Germinal center (tissue), 1 donor: ENCODE data around the gene DPP4.
"Not testable (repeated sequence)": the region's sequence is repeated elsewhere in the genome, so short reads cannot be mapped to it uniquely, and the experiment has no call there.

Experiments used
- DNase-seq: peaks from one replicate; pipeline ENCODE4 v3.0.0; 2012; ENCODE audit warnings: mixed read lengths, low spot score

The DPP4 gene

DNA sequence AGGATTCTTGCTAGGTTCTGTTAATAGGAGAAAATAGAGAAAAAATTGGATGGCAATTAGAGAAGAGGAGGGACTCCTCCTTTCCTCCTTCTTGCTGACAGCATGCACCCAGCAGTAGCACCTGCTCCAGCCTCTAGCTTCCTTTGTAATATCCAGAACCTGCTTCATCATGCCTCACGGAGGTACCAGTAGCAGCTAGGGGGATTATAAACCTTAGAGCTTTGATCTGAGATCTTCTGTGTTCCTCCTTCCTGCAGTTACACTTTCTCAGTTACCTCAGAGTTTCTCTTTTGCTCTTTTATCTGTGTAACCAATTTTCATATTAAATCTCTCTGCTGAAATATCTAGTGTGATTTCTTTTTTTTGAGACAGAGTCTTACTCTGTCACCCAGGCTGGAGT, 16.6 kb downstream of the DPP4 start:
- no peak for DNase-seq

DNA sequence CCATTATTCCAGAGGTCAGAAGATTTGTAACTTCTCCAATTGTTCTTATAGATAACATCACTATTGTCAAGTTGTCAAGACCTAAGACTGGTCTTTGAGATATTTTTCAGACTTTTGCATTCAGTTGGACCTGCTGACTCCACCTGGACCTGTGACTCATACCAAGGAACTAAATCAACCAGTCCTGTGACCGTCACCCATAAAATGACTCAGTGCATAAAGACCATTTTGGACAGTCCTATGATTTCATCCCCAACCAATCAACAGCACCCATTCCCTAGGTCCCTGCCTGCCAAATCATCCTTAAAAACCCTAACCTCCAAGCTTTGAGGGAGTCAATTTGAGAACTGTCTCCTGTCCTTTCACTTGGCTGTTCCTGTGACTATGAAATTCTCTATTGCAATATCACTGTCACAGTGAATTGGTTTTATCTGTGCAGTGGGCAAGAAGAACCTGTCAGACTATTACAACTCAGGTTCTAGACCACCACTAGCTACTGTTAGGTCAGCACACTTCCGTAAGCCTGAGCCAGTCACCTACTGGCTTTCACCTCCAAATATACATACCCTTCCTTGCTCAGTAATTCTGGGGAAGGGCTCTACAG, 17.1 kb downstream of the DPP4 start:
- DNase-seq, result no peak

GRCh38 chr2:162053808-162054155, 20.2 kb downstream of the DPP4 start:
- no peak for DNase-seq

DNA sequence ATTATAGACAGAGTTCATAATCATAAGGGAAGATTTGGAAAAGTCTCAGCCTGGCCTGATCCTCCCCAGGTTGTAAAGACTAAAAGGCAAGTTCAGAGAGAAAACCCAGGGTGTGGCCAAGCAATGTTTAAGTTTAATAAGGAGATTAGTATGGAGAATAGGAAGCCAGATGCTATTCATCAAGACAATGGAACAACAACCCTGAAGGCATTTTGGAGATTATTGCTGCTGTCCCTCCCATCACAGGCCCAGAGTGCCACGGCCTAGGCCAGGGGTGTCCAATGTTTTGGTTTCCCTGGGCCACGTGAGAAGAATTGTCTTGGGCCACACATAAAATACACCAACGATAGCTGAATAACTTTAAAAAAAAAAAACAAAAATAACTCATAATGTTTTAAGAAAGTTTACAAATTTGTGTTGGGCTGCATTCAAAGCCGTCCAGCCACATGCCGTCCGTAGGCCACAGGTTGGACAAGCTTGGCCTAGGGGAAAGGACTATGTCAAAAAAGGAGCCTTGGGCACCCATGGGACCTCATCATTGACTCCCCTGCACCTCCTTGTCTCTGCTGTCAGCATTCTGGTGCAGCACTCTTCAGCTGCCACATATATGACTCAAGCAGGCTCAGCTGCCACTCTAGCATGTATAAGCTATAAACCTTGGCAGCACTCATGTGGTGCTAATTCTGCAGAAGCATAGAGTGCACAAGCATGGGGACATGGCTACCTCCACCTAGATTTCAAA, 20.8 kb downstream of the DPP4 start:
- DNase-seq, result no peak

DNA sequence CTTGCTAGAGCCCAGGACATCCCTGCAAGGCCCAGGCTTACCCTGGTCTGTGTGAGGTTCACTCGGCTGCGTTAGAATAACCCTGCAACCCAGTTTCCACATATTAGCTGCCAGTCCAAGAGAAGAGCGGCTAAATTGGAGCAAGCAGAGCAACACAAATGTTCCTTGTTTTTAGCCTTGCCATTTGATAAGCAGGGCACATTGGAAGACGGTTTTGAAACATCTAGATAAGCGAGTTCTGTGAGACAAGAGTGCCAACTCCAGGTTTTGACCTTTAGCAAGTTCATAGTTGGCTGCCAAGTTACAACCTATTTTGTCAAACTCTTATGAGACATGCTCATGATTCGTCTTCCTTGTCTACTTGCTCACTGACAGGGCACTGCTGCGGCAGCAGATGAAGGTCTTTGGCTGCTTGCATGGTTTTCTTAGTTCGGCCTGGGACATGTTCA, 23.5 kb downstream of the DPP4 start:
- DNase-seq, result no peak

DNA sequence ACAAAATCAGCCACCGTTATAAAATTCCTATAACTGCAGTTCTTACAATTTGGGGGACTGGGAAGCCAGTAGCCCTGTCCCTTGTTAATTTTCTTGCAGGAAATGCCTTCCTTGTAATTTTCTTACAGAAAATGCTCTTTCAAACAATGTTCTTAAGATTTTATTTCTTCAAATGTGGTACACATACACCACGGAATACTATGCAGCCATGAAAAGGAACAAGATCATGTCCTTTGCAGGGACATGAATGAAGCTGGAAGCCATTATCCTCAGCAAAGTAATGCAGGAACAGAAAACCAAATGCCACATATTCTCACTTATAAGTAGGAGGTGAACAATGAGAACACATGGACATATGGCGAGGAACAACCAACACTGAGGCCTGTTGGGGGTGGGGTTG, 24.9 kb downstream of the DPP4 start:
- DNase-seq, result not testable (repeated sequence)

- DNase-seq, result no peak
These were observed 29.4 kb downstream of the DPP4 start for GRCh38 chr2:162044586-162044985.

GRCh38 chr2:162043132-162043531, 30.9 kb downstream of the DPP4 start:
- DNase-seq, result no peak

DNA sequence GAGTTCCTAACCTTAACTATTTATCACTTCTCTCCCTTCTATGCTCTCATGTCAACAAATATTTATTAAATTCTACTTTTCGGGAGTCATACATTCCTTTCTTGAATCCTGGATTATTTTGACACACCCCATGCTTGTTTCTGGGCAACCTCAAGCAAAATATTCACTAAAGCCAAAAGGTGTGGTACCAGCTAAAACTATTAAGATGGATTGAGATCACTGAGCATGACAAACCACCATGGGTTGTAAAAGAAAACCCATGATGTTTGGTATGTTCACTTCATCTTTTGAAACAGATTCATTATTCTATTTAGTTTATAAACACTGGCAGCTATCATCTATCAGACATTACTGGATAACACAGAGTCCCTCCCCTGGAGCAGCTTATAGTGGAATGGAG, 32.5 kb downstream of the DPP4 start:
- no peak for DNase-seq

DNA sequence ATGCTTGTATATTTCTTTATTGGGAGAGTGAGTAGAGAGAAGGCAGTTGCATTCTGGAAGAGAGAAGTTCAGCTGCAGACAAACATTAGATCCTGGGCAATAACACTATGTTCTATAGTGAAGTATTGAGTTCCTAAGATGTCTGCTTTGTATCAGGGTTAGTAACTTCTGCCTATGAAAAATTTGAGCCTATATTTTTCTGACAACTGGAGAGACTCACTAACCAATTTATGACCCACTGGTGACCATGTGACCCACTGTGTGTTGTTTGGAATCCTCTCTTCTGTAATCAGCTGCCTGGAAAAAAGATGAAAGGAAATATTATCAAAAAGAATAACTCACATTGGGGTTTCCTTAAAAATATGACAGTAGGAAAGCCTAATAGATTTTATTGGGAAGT, 35.3 kb downstream of the DPP4 start:
- no peak for DNase-seq

DNA sequence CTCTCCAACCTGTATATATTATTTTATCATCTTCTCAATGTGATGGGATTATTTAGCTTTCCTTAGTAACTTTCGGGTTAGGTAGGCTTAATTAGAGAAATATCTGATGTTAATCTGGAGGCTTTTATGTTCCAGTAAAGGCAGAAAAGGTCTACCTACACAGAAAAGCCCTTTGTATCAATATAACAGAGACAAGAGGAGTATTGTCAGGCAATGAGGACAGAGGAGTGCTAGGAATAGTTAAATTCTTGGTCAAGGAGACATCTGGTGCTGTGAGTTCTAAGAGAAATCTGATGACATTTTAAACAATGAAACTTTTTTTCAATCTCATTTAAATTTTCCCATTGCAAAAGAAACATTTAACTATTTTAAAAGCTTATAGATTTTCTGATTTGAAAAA, 36.1 kb downstream of the DPP4 start:
- DNase-seq, result no peak

DNA sequence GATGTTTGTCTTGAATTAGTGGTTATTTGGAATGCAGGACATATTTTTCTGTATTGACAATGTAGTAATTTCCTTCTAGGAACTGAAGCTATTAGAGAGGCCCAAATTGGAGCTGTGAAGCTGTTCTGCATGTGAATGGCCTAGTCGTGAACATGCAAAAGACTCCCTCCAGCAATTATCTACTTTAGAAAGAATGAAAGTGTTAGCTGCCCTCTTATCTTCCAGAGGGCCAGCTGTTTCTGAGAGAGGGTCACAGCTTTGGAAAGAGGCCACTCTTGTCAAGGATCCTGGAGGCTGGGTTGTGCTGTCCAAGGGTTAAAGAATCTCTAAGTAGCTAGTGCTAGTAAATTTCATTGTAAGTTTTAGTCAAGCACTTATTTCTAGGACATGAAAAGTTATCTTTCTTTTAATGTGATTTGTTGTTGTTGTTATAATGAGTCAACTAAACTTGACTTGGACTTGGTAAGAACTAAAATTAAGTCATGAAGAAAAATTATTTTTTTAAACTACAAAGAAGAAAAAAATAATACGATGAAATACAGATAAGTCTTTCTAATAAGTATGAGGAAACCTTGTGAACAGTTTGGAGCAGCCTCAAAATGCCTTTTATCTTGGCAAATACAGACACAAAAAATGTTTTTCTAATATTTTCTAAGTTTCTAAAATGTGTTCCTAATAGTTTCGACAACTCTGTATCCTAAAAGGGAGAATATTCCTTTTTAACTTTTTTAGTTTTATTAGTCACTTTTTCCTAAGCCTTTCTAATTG, 36.8 kb downstream of the DPP4 start:
- no peak for DNase-seq

- no peak for DNase-seq
These were observed 38.0 kb downstream of the DPP4 start for GRCh38 chr2:162035981-162036380.

DNA sequence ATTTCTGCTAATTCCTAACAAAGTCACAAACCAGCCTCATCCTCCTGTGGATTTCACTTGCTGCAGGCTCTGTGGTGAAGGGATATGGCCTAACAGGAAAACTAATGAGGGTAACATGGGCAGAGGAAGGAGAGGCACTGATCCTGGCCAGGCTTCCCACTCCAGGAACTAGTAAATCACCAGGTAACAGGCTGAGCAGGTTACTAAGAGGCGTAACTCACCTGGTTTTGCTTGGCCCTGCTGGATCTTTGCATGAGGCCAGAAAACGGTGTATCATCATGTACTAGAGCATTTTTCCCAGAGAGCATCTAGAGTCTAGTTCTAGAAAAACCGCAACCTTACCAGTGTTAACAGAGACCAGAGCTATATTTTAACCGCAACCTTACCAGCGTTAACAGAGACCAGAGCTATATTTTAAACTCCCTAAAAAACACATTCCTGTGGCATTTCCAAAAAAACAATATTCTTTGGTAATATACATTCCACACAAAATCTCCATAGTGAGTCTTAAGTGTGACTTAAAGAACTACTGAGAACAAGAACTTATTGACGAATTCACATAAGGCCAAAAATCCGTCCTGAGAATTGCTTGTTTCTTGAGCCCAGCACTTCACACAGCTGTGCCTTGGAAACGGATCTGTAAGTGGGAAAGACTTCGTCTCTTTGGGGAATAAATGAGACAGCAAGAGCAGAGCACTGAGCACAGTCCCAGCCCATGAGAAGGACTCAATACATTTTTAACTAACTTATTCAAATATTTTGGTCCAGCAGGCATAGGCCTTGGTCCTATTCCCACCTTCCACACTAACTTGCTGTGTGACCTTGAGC, 43.4 kb downstream of the DPP4 start:
- no peak for DNase-seq

DNA sequence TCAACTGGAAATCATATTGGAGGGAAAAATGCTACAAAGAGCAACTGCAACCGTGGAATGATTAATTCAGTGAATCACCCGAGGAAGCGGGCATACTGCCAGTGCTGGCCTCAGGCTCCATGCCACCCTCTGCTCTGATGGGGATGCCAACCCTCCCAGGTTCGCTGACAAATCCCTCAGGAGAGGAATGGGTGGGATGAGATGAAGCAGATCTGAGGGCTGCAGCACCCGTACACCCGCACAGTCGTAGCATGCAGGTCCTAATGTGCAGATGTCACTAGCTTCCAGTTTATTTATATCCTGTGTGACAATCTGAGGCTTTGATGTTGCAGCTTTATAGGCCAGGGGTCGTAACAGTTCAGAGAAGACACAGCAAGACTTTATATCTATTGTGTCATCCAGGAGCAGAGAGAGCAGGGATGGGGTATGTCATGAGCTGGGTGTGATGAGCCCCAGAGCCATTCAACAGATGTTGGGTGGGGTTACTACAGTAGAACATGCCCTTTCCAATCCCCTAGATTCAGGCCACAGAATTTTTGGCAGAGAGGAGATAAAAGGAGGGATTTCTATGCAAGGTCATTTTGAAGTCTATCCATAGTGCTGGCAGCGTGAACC, 44.6 kb downstream of the DPP4 start:
- DNase-seq, result no peak

- DNase-seq, result no peak
These were observed 45.5 kb downstream of the DPP4 start for GRCh38 chr2:162028511-162028910.

DNA sequence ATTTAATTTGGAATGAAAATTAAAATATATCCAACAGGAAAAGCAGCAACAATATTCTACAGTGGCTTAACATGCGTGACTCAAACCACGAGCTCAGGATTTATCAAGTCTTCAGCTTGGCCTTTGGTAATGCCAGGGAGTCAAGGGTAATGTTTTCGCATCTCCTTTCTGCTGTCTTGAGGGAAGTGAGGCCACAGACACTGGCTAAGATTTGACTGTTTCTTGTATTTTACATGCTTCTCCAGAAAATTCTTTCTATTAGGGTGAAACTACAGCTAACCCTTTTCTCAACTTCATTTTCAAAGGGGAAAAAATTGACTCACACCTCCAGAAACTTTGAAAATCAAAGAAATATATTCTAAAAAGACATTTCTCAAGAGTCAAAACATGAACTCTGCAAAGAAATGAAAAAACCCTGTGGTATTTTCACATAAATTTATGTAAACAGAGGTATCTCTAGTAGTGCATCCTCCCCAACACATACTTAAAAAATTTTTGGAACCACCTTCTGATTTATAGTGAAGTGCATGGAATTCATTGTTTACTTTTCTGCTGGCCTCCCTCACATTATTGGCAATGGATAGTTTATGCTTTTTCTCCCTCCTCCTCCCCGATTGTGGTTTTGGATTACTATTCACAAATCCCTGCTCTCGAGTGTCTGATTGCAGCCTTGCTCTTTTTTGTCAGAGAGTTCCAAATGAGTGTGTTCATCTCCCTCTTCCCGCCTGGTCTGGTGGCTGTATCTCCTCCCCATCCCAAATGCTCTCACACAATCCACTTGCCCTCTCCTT, 48.7 kb downstream of the DPP4 start:
- DNase-seq, result no peak

GRCh38 chr2:162022290-162022945, 51.6 kb downstream of the DPP4 start:
- no peak for DNase-seq

DNA sequence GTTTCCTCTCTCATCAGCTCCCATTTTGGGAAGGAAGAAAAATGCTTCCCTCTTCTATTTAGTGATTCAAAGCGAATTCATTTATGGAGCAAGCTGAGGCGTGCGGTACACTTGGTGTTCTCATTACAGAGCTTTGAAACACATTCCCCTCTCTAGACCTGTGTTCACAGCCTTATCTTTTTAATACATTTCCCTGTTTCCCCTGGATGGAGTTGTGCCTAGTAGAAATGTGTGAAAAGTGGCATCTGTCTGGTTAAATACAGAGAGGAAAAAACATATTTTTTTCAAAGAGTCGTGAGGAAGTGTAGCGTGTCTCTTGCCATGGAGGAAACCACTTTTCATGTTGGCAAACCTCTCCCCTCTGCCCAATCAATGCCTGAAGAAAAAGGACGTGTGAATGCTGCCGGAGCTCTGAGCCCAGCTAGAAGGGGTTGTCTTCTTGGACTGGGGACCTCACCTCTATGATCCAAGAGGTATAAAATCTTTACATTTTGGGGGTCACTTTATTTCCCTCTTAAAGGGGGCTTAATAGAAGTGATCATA, 52.4 kb downstream of the DPP4 start:
- DNase-seq, result no peak

GRCh38 chr2:162018530-162018929, 55.5 kb downstream of the DPP4 start:
- no peak for DNase-seq
